Measurements from ENCODE around the gene CPXM2.

- TF ChIP-seq REST (IDR thresholded peaks at IDR 0.05) (no peak), CTCF (IDR thresholded peaks at IDR 0.05; ENCODE audit: low read depth, low read length, missing input control) (no peak), GABPA (IDR thresholded peaks at IDR 0.05 in 1 of 2, conservative IDR thresholded peaks at IDR 0.05 in 1 of 2) (no peak), SP1 (IDR thresholded peaks at IDR 0.05) (no peak), TAF1 (conservative IDR thresholded peaks at IDR 0.05) (no peak), ZBTB33 (IDR thresholded peaks at IDR 0.05) (no peak), YY1 (IDR thresholded peaks at IDR 0.05) (no peak), MAX (IDR thresholded peaks at IDR 0.05) (no peak), HNF4A (conservative IDR thresholded peaks at IDR 0.05) (no peak), RAD21 (IDR thresholded peaks at IDR 0.05) (no peak), JUND (IDR thresholded peaks at IDR 0.05) (no peak)
- TF ChIP-seq, protein P1, sequence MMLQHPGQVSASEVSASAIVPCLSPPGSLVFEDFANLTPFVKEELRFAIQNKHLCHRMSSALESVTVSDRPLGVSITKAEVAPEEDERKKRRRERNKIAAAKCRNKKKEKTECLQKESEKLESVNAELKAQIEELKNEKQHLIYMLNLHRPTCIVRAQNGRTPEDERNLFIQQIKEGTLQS (IDR thresholded peaks at IDR 0.05): no peak
Measured at GRCh38 chr10:123865880-123866279, 25.7 kb downstream of the CPXM2 start.
